ENCODE data around the gene SETMAR. TPM values are rescaled to one million over a fixed set of nuclear protein-coding genes. Genes with fewer than 3 reads are reported as not detected.

Gene SETMAR
- total and polyA plus RNA-seq, 2 of the 13 experiments (the other 11 are each of a cell fraction or from before 2014, with no cell fraction given) = 7.0 to 16.7 TPM

DNA sequence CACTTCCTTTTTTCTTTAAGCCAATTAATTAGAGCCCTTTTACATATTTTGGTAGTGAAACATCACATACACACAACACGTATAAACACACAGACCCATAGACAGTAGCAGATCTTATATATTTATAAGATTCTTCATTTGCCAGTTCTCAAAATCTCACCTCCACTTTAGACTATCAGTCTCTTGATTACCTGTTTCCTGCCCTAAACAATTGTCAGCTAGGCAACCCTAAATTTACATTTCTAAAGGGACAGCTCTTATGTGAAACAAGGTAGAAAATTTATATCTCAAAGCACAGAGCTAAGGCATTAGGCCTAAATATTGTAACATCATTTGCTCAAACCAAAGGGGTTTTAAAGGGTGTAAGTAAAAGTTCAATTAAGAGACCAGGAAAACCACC lies 28.9 kb downstream of the SETMAR start:
- H3K4me1 ChIP-seq (ENCODE audit: insufficient read depth, low read length) = peaks cover 22% of the 10 kb centered on the region
- no peaks in the 10 kb centered on the region for H3K79me2 ChIP-seq (ENCODE audit: insufficient read depth, low read length)
- in situ Hi-C loops (cut with HindIII; ENCODE audit: extremely low pct_ligation_motif_present, low pct_unique_long_range_greater_than_20kb) (no loop called here), intact Hi-C loops (cut with micrococcal nuclease; ENCODE audit: unreplicated experiment) (loop anchor here (5.0 kb wide), 1 partner anchor 300 kb away; no protein-coding TSS in a partner anchor)
- H3K9me3 ChIP-seq (ENCODE audit: low read length) = peaks cover 23% of the 10 kb centered on the region; the same call in 1 of the 2 replicates
- H2AFZ ChIP-seq (ENCODE audit: low read length) = no peak overlapping the region
- WGBS (ENCODE audit: low lambda C conversion rate) = 97% methylated on average over 1 of the region's 1 CpG
- no peaks in the 10 kb centered on the region for H4K20me1 ChIP-seq (ENCODE audit: insufficient read depth, low read length)
- TF ChIP-seq ELF4 (CRISPR knock-in tag; IDR thresholded peaks at IDR 0.05; ENCODE audit: borderline replicate concordance) (0 out of 2 replicates have a peak, but pooled peaks have one; percentile 40), ZNF282 (IDR thresholded peaks at IDR 0.05; ENCODE audit: partially characterized antibody) (no peak)
- ChIA-PET POLR2A (no interaction called here), CTCF (ENCODE audit: low intra/inter-chr PET ratio, low total read pairs) (no interaction called here)
- no peak for DNase-seq (ENCODE audit: low spot score)
- H3K36me3 ChIP-seq (replicated peaks in 1 of 2; ENCODE audit: control insufficient read depth in 1 of 2, insufficient read depth in 2 of 2, low read length in 2 of 2) = no peaks in the 10 kb centered on the region
- H3K4me3 ChIP-seq (replicated peaks in 1 of 3; ENCODE audit: insufficient read depth in 1 of 3, low read depth in 2 of 3, low read length in 3 of 3) = no peak overlapping the region
- no peak for ATAC-seq
- no peak overlapping the region for H3K27ac ChIP-seq (ENCODE audit: extremely low read length, insufficient read depth, low read length)
- no peak overlapping the region for H3K4me2 ChIP-seq (ENCODE audit: low read depth, low read length)
- no peak overlapping the region for H3K9ac ChIP-seq (ENCODE audit: insufficient read depth, low read depth, low read length)
- no peak for FAIRE-seq
- no TSS peak for BruUV-seq (replicated peaks)
- no peaks in the 10 kb centered on the region for H3K27me3 ChIP-seq (ENCODE audit: control insufficient read depth in 1 of 2, insufficient read depth in 2 of 2, low read length in 2 of 2)

GRCh38 chr3:4332574-4332973 lies 29.4 kb downstream of the SETMAR start:
- TF ChIP-seq ZNF792 (CRISPR knock-in tag; IDR thresholded peaks at IDR 0.05) = 0 out of 2 replicates have a peak, but pooled peaks have one; percentile 10
- TF ChIP-seq ZSCAN29 (CRISPR knock-in tag; conservative IDR thresholded peaks at IDR 0.05) = no peak
- Histone ChIP-seq H3K79me2 (ENCODE audit: insufficient read depth, low read length) (no peaks in the 10 kb centered on the region), H4K20me1 (ENCODE audit: insufficient read depth, low read length) (no peaks in the 10 kb centered on the region), H3K4me2 (ENCODE audit: low read depth, low read length) (peak overlapping the region; percentile 53), H3K4me1 (ENCODE audit: insufficient read depth, low read length) (peaks cover 22% of the 10 kb centered on the region), H3K9ac (ENCODE audit: insufficient read depth, low read depth, low read length) (no peak overlapping the region), H3K27me3 (ENCODE audit: control insufficient read depth in 1 of 2, insufficient read depth in 2 of 2, low read length in 2 of 2) (no peaks in the 10 kb centered on the region), H2AFZ (ENCODE audit: low read length) (peak overlapping the region; percentile 71), H3K9me3 (ENCODE audit: low read length) (peaks cover 23% of the 10 kb centered on the region; the same call in 1 of the 2 replicates), H3K36me3 (replicated peaks in 1 of 2; ENCODE audit: control insufficient read depth in 1 of 2, insufficient read depth in 2 of 2, low read length in 2 of 2) (no peaks in the 10 kb centered on the region), H3K27ac (ENCODE audit: extremely low read length, insufficient read depth, low read length) (peak overlapping the region; percentile 19), H3K4me3 (replicated peaks in 1 of 3; ENCODE audit: insufficient read depth in 1 of 3, low read depth in 2 of 3, low read length in 3 of 3) (peak overlapping the region in 2 of 3 experiments; percentile 17 to 27; a peak in 3 of 6 replicates)
- BruUV-seq (replicated peaks) = no TSS peak
- peak; percentile 81 for ATAC-seq
- POLR2A ChIA-PET = no interaction called here
- CTCF ChIA-PET (ENCODE audit: low intra/inter-chr PET ratio, low total read pairs) = no interaction called here
- in situ Hi-C loops (cut with HindIII; ENCODE audit: extremely low pct_ligation_motif_present, low pct_unique_long_range_greater_than_20kb) (no loop called here), intact Hi-C loops (cut with micrococcal nuclease; ENCODE audit: unreplicated experiment) (loop anchor here (5.0 kb wide), 1 partner anchor 300 kb away; no protein-coding TSS in a partner anchor)
- FAIRE-seq = no peak
- 51% methylated on average over 3 of the region's 3 CpGs for WGBS (ENCODE audit: low lambda C conversion rate)
- no peak for DNase-seq (ENCODE audit: low spot score)
